ENCODE measurements around the gene ADH1C. TPM values are rescaled to one million over a fixed set of nuclear protein-coding genes. Genes with fewer than 3 reads are reported as not detected.

Gene ADH1C
- total RNA-seq, 1 donor from 2014 or later: 25.3 TPM

GRCh38 chr4:99394896-99395295 lies 42.4 kb upstream of the ADH1C start:
- peak overlapping the region; percentile 70 for H3K27ac ChIP-seq

GRCh38 chr4:99390055-99390454 lies 37.5 kb upstream of the ADH1C start:
- intact Hi-C loops (cut with DNase I): no loop called here
- Histone ChIP-seq H3K4me1 (peaks cover 11% of the 10 kb centered on the region), H3K27ac (peak overlapping the region; percentile 11)

More at GRCh38 chr4:99394896-99395295, 42.4 kb upstream of the ADH1C start:
- DNase-seq (ENCODE audit: extremely low spot score in 2 of 2): no peak
- Histone ChIP-seq H3K4me1 (peaks cover 10% of the 10 kb centered on the region), H3K9me3 (no peaks in the 10 kb centered on the region), H3K27me3 (no peaks in the 10 kb centered on the region), H3K36me3 (no peaks in the 10 kb centered on the region), H3K4me3 (no peak overlapping the region)
- intact Hi-C loops (cut with DNase I): no loop called here
- no peak for TF ChIP-seq POLR2A (IDR thresholded peaks at IDR 0.05)
- no peak for TF ChIP-seq POLR2AphosphoS5 (IDR thresholded peaks at IDR 0.05; ENCODE audit: insufficient read depth in 1 of 2, low read depth in 1 of 2)
- TF ChIP-seq, protein P1, sequence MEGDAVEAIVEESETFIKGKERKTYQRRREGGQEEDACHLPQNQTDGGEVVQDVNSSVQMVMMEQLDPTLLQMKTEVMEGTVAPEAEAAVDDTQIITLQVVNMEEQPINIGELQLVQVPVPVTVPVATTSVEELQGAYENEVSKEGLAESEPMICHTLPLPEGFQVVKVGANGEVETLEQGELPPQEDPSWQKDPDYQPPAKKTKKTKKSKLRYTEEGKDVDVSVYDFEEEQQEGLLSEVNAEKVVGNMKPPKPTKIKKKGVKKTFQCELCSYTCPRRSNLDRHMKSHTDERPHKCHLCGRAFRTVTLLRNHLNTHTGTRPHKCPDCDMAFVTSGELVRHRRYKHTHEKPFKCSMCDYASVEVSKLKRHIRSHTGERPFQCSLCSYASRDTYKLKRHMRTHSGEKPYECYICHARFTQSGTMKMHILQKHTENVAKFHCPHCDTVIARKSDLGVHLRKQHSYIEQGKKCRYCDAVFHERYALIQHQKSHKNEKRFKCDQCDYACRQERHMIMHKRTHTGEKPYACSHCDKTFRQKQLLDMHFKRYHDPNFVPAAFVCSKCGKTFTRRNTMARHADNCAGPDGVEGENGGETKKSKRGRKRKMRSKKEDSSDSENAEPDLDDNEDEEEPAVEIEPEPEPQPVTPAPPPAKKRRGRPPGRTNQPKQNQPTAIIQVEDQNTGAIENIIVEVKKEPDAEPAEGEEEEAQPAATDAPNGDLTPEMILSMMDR (IDR thresholded peaks at IDR 0.05): no peak

DNA sequence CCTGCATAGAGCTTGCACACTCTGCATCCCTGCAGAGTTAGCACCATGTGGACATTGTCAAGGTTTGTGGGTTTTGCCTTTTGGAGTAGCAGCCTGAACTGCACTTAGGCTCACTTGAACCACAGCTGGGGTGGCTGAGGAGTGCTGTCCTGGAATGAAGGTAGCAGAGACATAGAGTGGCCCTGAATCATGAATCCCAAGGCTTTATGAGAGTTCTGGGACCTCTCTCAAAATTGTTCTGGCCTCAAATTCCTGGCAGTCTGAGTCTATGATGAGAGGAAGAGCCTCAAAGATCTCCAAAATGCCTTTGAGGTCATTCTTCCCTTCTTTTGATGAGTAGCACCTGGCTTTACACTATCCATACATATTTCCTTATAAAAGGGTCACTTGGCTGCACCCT lies 37.1 kb upstream of the ADH1C start:
- TF ChIP-seq, protein P1 (IDR thresholded peaks at IDR 0.05): no peak
- TF ChIP-seq POLR2AphosphoS5 (IDR thresholded peaks at IDR 0.05; ENCODE audit: insufficient read depth in 1 of 2, low read depth in 1 of 2) (no peak), POLR2A (IDR thresholded peaks at IDR 0.05) (no peak)
- intact Hi-C loops (cut with DNase I): loop anchor here (5.0 kb wide), 1 partner anchor 553 kb away; no protein-coding TSS in a partner anchor
- no peaks in the 10 kb centered on the region for H3K27me3 ChIP-seq
- no peaks in the 10 kb centered on the region for H3K9me3 ChIP-seq
- no peaks in the 10 kb centered on the region for H3K36me3 ChIP-seq
- no peak for DNase-seq (ENCODE audit: extremely low spot score in 2 of 2)
- H3K4me3 ChIP-seq: no peak overlapping the region
- no peak overlapping the region for H3K27ac ChIP-seq
- peaks cover 8% of the 10 kb centered on the region for H3K4me1 ChIP-seq

More at GRCh38 chr4:99390055-99390454, 37.5 kb upstream of the ADH1C start:
- Histone ChIP-seq H3K36me3 (no peaks in the 10 kb centered on the region), H3K4me3 (no peak overlapping the region), H3K27me3 (no peaks in the 10 kb centered on the region), H3K9me3 (no peaks in the 10 kb centered on the region)
- DNase-seq (ENCODE audit: extremely low spot score in 2 of 2): no peak
- TF ChIP-seq, protein P1 (IDR thresholded peaks at IDR 0.05): no peak
- no peak for TF ChIP-seq POLR2AphosphoS5 (IDR thresholded peaks at IDR 0.05; ENCODE audit: insufficient read depth in 1 of 2, low read depth in 1 of 2)
- no peak for TF ChIP-seq POLR2A (IDR thresholded peaks at IDR 0.05)

GRCh38 chr4:99383833-99384392 lies 31.4 kb upstream of the ADH1C start:
- peaks cover 18% of the 10 kb centered on the region for H3K4me1 ChIP-seq
- no peak overlapping the region for H3K4me3 ChIP-seq
- peak overlapping the region; percentile 79 for H3K27ac ChIP-seq
- TF ChIP-seq POLR2AphosphoS5 (IDR thresholded peaks at IDR 0.05; ENCODE audit: insufficient read depth in 1 of 2, low read depth in 1 of 2): peak; percentile 58 to 95
- TF ChIP-seq POLR2A (IDR thresholded peaks at IDR 0.05): no peak
- intact Hi-C loops (cut with DNase I): no loop called here
- no peaks in the 10 kb centered on the region for H3K9me3 ChIP-seq
- no peak for DNase-seq (ENCODE audit: extremely low spot score in 2 of 2)
- H3K36me3 ChIP-seq: no peaks in the 10 kb centered on the region
- no peaks in the 10 kb centered on the region for H3K27me3 ChIP-seq

GRCh38 chr4:99383399-99383798 lies 30.9 kb upstream of the ADH1C start:
- Histone ChIP-seq H3K27me3 (no peaks in the 10 kb centered on the region), H3K36me3 (no peaks in the 10 kb centered on the region), H3K27ac (peak overlapping the region; percentile 79), H3K4me3 (no peak overlapping the region), H3K4me1 (peaks cover 17% of the 10 kb centered on the region), H3K9me3 (no peaks in the 10 kb centered on the region)
- no peak for DNase-seq (ENCODE audit: extremely low spot score in 2 of 2)
- intact Hi-C loops (cut with DNase I): no loop called here
- TF ChIP-seq, protein P1 (IDR thresholded peaks at IDR 0.05): no peak
- TF ChIP-seq POLR2AphosphoS5 (IDR thresholded peaks at IDR 0.05; ENCODE audit: insufficient read depth in 1 of 2, low read depth in 1 of 2) (no peak), POLR2A (IDR thresholded peaks at IDR 0.05) (no peak)

All from vagina (tissue), 2 donors.